GM12875 (cell line): ENCODE data around the gene CPNE2.

Experiments
- H3K4me3 ChIP-seq: one replicate; pipeline ENCODE4 v1.5.1; 2011; ENCODE audit warnings: low read depth, low read length, control low read depth
- CTCF ChIP-seq: IDR thresholded peaks from 2 replicates; pipeline ENCODE4 v1.5.1; 2011; ENCODE audit warnings: low read depth, mild to moderate bottlenecking, control low read depth, inconsistent platforms, low read length, moderate library complexity, borderline replicate concordance; ENCODE audit not compliant: insufficient read depth

The CPNE2 gene

GRCh38 chr16:57051696-57052228 is 40.6 kb upstream of the CPNE2 start:
- no peak overlapping the region for H3K4me3 ChIP-seq
- no peak for TF ChIP-seq CTCF

- TF ChIP-seq CTCF = no peak
- no peak overlapping the region for H3K4me3 ChIP-seq
Observed at GRCh38 chr16:57053206-57053605, 39.2 kb upstream of the CPNE2 start.

- H3K4me3 ChIP-seq = no peak overlapping the region
- no peak for TF ChIP-seq CTCF
Observed at GRCh38 chr16:57054338-57054737, 38.0 kb upstream of the CPNE2 start.

- no peak for TF ChIP-seq CTCF
- H3K4me3 ChIP-seq = no peak overlapping the region
Observed at GRCh38 chr16:57054771-57055170, 37.6 kb upstream of the CPNE2 start.

GRCh38 chr16:57055671-57056070 is 36.7 kb upstream of the CPNE2 start:
- no peak overlapping the region for H3K4me3 ChIP-seq
- no peak for TF ChIP-seq CTCF

- no peak for TF ChIP-seq CTCF
- no peak overlapping the region for H3K4me3 ChIP-seq
Observed at GRCh38 chr16:57058291-57058861, 34.0 kb upstream of the CPNE2 start.

GRCh38 chr16:57060323-57061083 is 31.9 kb upstream of the CPNE2 start:
- TF ChIP-seq CTCF = no peak
- H3K4me3 ChIP-seq = no peak overlapping the region
